GM12801 (cell line): Measurements from ENCODE around the gene AMER3.

Source experiments
- CTCF ChIP-seq: IDR thresholded peaks from one replicate; pipeline ENCODE4 v1.5.1; 2011; ENCODE audit warnings: control low read depth; ENCODE audit not compliant: insufficient read length; ENCODE audit errors: extremely low read depth

AMER3 gene

DNA sequence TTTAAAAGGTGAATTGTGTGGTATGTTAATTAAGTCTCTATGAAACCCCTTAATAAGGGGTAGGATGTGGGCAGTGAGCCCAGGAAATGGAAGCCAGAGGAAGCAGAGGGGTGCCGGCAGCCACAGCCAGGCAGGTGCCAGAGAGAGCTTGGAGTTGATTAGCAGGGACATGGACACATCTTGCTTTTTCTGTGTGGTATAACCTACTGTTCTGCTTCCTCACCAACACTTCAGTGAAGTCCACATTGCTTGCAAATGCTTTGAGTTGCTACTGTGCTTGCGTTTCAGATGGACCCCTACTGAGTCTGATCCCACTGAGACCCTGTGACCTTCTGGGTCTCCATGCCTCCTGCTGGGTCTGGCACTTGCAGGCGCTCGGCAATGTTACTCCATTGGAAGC is 51.0 kb downstream of the AMER3 start:
- TF ChIP-seq CTCF = no peak

DNA sequence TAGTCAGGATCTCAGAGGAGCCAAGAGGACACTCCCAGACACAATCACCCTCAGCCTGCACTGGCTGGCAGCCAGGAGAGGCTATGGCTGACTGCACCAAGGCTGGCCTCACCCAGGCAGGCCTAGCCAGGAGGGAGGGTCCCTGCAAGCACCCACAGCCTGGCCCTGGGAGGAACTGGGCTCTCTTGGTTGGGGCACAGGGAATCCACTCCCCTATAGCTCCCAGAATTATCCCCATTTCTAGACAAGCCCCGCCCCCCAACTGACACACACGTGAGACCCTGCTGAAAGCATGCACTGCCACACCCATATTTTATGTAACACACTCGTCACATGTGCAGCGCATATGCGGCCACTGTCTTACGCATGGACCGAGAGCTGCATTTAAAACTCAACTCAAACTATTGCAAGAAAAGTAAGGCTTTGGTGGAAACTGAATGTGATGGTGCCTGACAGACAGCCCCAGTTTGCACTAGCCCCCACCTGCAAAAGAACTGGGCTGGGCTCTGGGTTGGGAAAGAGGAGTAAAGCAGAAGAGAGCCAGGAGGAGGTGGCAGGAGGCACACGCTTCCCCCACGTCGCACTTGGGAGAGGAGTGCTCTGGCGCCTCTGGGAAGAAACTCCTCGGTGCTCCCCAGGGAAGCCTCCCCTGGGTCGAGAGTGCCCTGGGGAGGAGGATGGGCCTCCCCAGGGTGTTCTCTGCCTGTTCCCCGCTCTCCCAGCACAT is 52.5 kb downstream of the AMER3 start:
- no peak for TF ChIP-seq CTCF

GRCh38 chr2:130808482-130809268 is 53.3 kb downstream of the AMER3 start:
- no peak for TF ChIP-seq CTCF

DNA sequence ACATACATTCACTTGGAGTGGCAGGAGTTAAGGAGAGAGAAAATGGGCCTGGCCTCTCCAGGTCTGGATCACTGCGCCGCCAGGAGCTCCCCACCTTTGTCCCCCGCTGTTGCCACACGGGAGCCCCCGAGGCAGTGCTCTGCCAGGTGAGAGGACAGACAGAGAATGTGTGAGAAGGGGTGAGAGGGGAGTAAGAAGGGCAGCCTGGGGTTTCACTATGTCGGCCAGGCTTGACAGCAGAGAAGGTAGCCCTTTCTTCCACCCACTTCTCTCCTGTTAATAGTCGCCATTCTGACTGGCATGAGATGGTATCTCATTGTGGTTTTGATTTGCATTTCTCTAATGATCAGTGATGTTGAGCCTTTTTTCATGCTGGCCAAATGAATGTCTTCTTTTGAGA is 55.1 kb downstream of the AMER3 start:
- TF ChIP-seq CTCF = no peak

DNA sequence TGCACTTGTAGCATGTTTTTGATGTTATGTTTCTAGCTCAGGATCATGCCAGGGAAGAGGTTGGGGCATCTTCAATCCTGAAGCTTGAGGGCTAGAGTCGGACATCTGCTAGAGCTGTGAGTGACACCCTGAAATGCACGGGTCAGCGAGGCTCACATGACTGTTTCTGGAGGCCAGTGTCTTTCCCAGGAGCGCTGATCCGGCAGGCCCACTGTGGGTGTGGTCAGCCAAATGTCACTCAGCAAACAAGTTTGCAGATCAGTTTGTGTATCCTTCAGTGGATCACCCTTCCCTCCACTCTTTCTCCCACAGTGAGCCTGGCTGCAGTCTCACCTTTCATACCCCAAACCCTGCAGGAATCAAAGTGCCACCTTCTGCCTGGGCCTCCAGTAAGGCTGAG is 58.4 kb downstream of the AMER3 start:
- TF ChIP-seq CTCF = no peak

DNA sequence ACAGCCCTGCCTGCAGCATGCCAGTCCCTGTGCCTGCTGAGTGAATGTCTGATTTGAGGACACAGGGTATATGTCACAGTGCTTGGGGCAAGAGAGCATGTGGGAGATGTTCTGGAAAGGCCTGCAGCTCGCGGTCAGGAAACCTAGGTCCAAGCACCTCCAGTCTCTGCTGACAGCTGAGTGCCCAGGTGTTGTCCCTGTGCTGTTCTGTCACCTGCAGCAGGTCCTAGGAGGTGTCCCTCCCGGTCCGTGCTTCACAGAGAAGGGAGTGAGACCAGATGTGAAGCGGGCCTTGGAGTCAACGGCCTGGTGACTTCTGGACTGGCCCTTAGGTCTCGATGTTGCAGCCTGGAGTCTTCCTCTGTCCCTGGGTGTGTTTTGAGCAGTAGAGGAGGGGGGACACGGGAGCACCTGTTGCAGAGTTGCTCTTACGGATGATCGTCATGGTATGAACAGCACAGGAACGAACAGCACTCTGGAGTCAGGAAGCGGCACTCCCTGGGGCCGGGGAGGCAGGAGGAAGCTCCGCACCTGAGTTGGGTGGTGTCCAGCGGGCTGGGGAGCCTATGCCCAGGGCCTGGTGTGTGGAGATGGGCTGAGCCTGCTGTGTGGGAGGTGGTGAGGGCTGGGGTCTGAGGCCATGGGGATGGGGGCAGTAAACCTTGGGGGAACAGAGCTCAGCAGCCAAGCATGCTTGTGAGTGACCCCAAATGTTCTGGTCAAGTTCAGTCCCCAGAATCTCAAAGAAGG is 59.8 kb downstream of the AMER3 start:
- TF ChIP-seq CTCF = no peak
